Right lobe of liver (tissue), 4 donors: ENCODE measurements around the gene TCN1.

Experiments
- POLR2A ChIP-seq: fragments of 450-650 bp; IDR thresholded peaks from one replicate; pipeline ENCODE4 v1.6.1; 2017; ENCODE audit warnings: antibody characterized with exemption, mild to moderate bottlenecking
- TF ChIP-seq, protein P1 (sequence below), 4 donors: fragments of 200-600 bp in 3 of 4; fragments of 450-650 bp in 1 of 4; IDR thresholded peaks; one replicate each; pipeline versions ENCODE4 v1.5.1 to v1.8.0; 2016 to 2022; ENCODE audit warnings: antibody characterized with exemption in 4 of 4, mild to moderate bottlenecking in 2 of 4
- donor health status: DM: no; HTN: no; CAD: no.
- donor health status: DM: no; HTN: no; CAD: no.
- donor health status: DM: no; HTN: yes; CAD: no.

DNA sequence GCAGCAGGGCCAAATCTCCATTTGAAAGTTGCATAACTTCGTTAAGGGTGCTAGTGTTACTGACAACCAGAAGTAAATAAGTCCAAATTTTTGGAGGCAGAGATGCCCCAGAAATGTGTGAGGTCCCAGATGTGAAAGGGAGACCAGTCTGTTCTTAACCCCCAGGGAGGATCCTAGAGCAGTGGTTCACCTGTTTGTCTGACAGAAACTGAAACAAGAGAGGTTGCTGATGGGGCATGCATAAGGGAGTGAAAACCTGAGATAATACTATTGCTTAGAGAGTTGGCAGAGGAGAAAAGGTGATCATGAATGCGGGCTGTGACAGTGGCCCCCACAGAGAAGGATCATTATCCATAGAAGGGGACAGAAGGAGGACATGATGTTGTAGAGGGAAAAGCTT is 24.8 kb downstream of the TCN1 start:
- TF ChIP-seq, protein P1, sequence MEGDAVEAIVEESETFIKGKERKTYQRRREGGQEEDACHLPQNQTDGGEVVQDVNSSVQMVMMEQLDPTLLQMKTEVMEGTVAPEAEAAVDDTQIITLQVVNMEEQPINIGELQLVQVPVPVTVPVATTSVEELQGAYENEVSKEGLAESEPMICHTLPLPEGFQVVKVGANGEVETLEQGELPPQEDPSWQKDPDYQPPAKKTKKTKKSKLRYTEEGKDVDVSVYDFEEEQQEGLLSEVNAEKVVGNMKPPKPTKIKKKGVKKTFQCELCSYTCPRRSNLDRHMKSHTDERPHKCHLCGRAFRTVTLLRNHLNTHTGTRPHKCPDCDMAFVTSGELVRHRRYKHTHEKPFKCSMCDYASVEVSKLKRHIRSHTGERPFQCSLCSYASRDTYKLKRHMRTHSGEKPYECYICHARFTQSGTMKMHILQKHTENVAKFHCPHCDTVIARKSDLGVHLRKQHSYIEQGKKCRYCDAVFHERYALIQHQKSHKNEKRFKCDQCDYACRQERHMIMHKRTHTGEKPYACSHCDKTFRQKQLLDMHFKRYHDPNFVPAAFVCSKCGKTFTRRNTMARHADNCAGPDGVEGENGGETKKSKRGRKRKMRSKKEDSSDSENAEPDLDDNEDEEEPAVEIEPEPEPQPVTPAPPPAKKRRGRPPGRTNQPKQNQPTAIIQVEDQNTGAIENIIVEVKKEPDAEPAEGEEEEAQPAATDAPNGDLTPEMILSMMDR (IDR thresholded peaks at IDR 0.05) = no peak
- TF ChIP-seq POLR2A = no peak
